Hepatocyte (in vitro differentiated cells): Measurements from ENCODE around the gene KCNQ1. TPM values are rescaled to one million over a fixed set of nuclear protein-coding genes. Genes with fewer than 3 reads are reported as not detected.

Source experiments
- DNase-seq: peaks from one replicate; pipeline ENCODE4 v3.0.0-alpha.2; 2016; ENCODE audit warnings: low spot score
- H2AFZ ChIP-seq: fragments of 200-600 bp; sonication (generic); 2 replicates; pipeline ENCODE4 v1.6.0; 2016; ENCODE audit warnings: antibody characterized with exemption, mild to moderate bottlenecking
- H3K27ac ChIP-seq: fragments of 200-600 bp; sonication (generic); 2 replicates; pipeline ENCODE4 v1.5.1; 2016; ENCODE audit warnings: mild to moderate bottlenecking
- H3K27me3 ChIP-seq: fragments of 200-600 bp; sonication (generic); 2 replicates; pipeline ENCODE4 v1.6.1; 2016
- H3K36me3 ChIP-seq: fragments of 200-600 bp; sonication (generic); replicated peaks from 2 replicates; pipeline ENCODE4 v1.5.1; 2016; ENCODE audit warnings: low read depth; ENCODE audit not compliant: insufficient read depth
- H3K4me1 ChIP-seq: fragments of 200-600 bp; sonication (generic); 2 replicates; pipeline ENCODE4 v1.5.1; 2016; ENCODE audit warnings: mild to moderate bottlenecking, moderate library complexity; ENCODE audit not compliant: insufficient read depth
- H3K4me2 ChIP-seq: fragments of 200-600 bp; sonication (generic); 2 replicates; pipeline ENCODE4 v1.6.0; 2016
- H3K4me3 ChIP-seq: fragments of 200-600 bp; sonication (generic); 2 replicates; pipeline ENCODE4 v1.5.1; 2016; ENCODE audit warnings: mild to moderate bottlenecking
- H3K79me2 ChIP-seq: fragments of 200-600 bp; sonication (generic); 2 replicates; pipeline ENCODE4 v1.6.0; 2017; ENCODE audit warnings: mild to moderate bottlenecking
- H3K9me2 ChIP-seq: fragments of 200-600 bp; sonication (generic); replicated peaks from 2 replicates; pipeline ENCODE4 v1.6.0; 2017; ENCODE audit warnings: mild to moderate bottlenecking; ENCODE audit not compliant: insufficient read depth
- H3K9me3 ChIP-seq: fragments of 200-600 bp; sonication (generic); 2 replicates; pipeline ENCODE4 v1.5.1; 2016; ENCODE audit warnings: low read depth, mild to moderate bottlenecking
- H4K20me1 ChIP-seq: fragments of 200-600 bp; sonication (generic); 2 replicates; pipeline ENCODE4 v1.6.0; 2016; ENCODE audit warnings: mild to moderate bottlenecking; ENCODE audit not compliant: insufficient read depth, poor library complexity, severe bottlenecking
- EZH2 ChIP-seq: fragments of 200-600 bp; sonication (generic); IDR thresholded peaks from 2 replicates; pipeline ENCODE4 v1.6.1; 2016; ENCODE audit warnings: antibody characterized with exemption, mild to moderate bottlenecking, borderline replicate concordance
- EZH2phosphoT487 ChIP-seq: fragments of 200-600 bp; sonication (generic); IDR thresholded peaks from one replicate; pipeline ENCODE4 v1.6.1; 2018; ENCODE audit warnings: antibody characterized with exemption, mild to moderate bottlenecking, low read depth, moderate library complexity; ENCODE audit not compliant: unreplicated experiment, severe bottlenecking
- WGBS: methylation state at CpG from one replicate; pipeline ENCODE4 v1.1.6; 2016; ENCODE audit warnings: low lambda C conversion rate; ENCODE audit errors: missing lambda C conversion rate; 5-methylcytosine and 5-hydroxymethylcytosine counted together
- polyA plus RNA-seq: library from polyadenylated mRNA; unstranded; fragments of >200 nt; fragmentation: Nextera tagmentation; extraction: Ambion mirVana; gene quantifications from 2 replicates; pipeline ENCODE4 v1.2.1, GENCODE V29; 2016
- total RNA-seq: library from RNA; depleted of rRNA; stranded (reverse); fragments of >200 nt; gene quantifications from 2 replicates; pipeline ENCODE4 v1.2.3, GENCODE V29; 2014
- TF ChIP-seq, protein P1 (sequence below): fragments of 200-600 bp; sonication (generic); IDR thresholded peaks from 2 replicates; pipeline ENCODE4 v1.5.1; 2016; ENCODE audit warnings: antibody characterized with exemption, mild to moderate bottlenecking; ENCODE audit not compliant: poor library complexity

The KCNQ1 gene
- total and polyA plus RNA-seq, 2 experiments from 2014 or later: 1.8 to 6.4 TPM

DNA sequence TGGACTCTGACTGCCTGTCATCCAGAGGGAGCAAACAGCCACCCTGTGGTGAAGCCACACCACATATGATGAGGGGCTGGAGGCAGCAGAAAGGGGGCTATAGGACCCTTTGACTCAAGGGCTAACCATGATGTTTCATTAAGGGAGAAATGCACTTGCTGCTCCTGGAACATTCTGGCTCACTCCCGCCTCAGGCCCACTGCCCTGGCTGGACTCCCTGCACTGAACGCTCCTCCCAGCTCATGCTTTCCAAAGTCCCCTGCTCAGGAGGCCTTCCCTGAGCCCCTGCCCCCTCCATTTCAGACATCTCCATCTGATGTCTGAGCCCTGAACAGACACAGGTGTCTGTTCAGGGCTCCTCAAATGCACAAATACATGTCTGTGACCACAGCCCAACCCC lies 371.7 kb downstream of the KCNQ1 start:
- Histone ChIP-seq H3K79me2 (no peaks in the 10 kb centered on the region), H3K4me2 (no peak overlapping the region), H2AFZ (no peak overlapping the region), H3K36me3 (no peaks in the 10 kb centered on the region), H3K4me3 (no peak overlapping the region), H3K27ac (no peak overlapping the region), H3K9me2 (no peaks in the 10 kb centered on the region), H3K4me1 (peaks cover 28% of the 10 kb centered on the region), H3K27me3 (no peaks in the 10 kb centered on the region), H4K20me1 (no peaks in the 10 kb centered on the region), H3K9me3 (no peaks in the 10 kb centered on the region)
- TF ChIP-seq EZH2phosphoT487 (no peak), EZH2 (no peak)
- TF ChIP-seq, protein P1, sequence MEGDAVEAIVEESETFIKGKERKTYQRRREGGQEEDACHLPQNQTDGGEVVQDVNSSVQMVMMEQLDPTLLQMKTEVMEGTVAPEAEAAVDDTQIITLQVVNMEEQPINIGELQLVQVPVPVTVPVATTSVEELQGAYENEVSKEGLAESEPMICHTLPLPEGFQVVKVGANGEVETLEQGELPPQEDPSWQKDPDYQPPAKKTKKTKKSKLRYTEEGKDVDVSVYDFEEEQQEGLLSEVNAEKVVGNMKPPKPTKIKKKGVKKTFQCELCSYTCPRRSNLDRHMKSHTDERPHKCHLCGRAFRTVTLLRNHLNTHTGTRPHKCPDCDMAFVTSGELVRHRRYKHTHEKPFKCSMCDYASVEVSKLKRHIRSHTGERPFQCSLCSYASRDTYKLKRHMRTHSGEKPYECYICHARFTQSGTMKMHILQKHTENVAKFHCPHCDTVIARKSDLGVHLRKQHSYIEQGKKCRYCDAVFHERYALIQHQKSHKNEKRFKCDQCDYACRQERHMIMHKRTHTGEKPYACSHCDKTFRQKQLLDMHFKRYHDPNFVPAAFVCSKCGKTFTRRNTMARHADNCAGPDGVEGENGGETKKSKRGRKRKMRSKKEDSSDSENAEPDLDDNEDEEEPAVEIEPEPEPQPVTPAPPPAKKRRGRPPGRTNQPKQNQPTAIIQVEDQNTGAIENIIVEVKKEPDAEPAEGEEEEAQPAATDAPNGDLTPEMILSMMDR: no peak
- DNase-seq: no peak
- 95% methylated on average over 2 of the region's 2 CpGs for WGBS

DNA sequence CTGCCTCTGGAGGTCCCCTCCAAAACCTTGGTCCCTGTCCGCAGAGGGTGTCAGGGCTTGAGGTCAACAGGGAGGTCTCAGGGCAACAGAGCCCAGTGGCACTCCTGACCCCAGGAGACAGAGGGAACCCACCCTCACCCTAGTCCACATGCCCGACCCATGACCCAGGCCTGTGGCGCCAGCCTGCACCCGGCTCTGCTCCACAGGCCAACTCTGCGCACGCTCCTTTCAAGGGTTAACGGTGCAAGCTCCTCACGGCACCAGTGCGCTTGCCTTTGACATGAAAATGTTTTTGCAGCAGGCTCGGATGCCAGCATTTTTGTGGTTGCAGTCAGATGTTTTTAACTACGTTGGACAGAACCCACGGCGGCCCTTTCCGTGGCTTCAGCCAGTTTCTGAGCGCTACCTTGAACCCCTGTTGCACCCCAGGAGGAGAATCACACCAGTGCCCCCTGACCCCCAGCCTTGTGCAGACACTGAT lies 372.2 kb downstream of the KCNQ1 start:
- Histone ChIP-seq H4K20me1 (no peaks in the 10 kb centered on the region), H3K4me3 (no peak overlapping the region), H3K4me1 (peaks cover 23% of the 10 kb centered on the region), H3K4me2 (no peak overlapping the region), H3K9me3 (no peaks in the 10 kb centered on the region), H3K36me3 (no peaks in the 10 kb centered on the region), H2AFZ (no peak overlapping the region), H3K27ac (peak overlapping the region; percentile 71), H3K79me2 (no peaks in the 10 kb centered on the region), H3K27me3 (no peaks in the 10 kb centered on the region), H3K9me2 (no peaks in the 10 kb centered on the region)
- no peak for DNase-seq
- 54% methylated on average over 15 of the region's 15 CpGs for WGBS
- TF ChIP-seq, protein P1: no peak
- TF ChIP-seq EZH2 (no peak), EZH2phosphoT487 (no peak)

GRCh38 chr11:2817431-2817830 lies 372.6 kb downstream of the KCNQ1 start:
- Histone ChIP-seq H3K36me3 (no peaks in the 10 kb centered on the region), H3K79me2 (no peaks in the 10 kb centered on the region), H3K27me3 (no peaks in the 10 kb centered on the region), H3K4me2 (no peak overlapping the region), H4K20me1 (no peaks in the 10 kb centered on the region), H3K4me3 (no peak overlapping the region), H3K9me2 (no peaks in the 10 kb centered on the region), H3K27ac (peak overlapping the region; percentile 71), H2AFZ (no peak overlapping the region), H3K4me1 (peaks cover 20% of the 10 kb centered on the region), H3K9me3 (no peaks in the 10 kb centered on the region)
- TF ChIP-seq EZH2 (no peak), EZH2phosphoT487 (no peak)
- TF ChIP-seq, protein P1: no peak
- no peak for DNase-seq
- 80% methylated on average over 6 of the region's 6 CpGs for WGBS

- TF ChIP-seq EZH2 (no peak), EZH2phosphoT487 (no peak)
- TF ChIP-seq, protein P1: no peak
- Histone ChIP-seq H4K20me1 (no peaks in the 10 kb centered on the region), H2AFZ (no peak overlapping the region), H3K27me3 (no peaks in the 10 kb centered on the region), H3K4me1 (peaks cover 15% of the 10 kb centered on the region), H3K9me3 (no peaks in the 10 kb centered on the region), H3K79me2 (no peaks in the 10 kb centered on the region), H3K9me2 (no peaks in the 10 kb centered on the region), H3K27ac (no peak overlapping the region), H3K4me3 (no peak overlapping the region), H3K36me3 (no peaks in the 10 kb centered on the region), H3K4me2 (no peak overlapping the region)
- DNase-seq: no peak
- 96% methylated on average over 6 of the region's 6 CpGs for WGBS
Measured at GRCh38 chr11:2818021-2818420, 373.2 kb downstream of the KCNQ1 start.
